Sigmoid colon (tissue), 4 donors: Measurements from ENCODE around the gene BCAR3.

Experiments used
- CTCF ChIP-seq, 4 experiments: fragments of 450-650 bp in 3 of 4; fragments of 200-600 bp in 1 of 4; IDR thresholded peaks; one replicate each; pipeline ENCODE4 v1.5.1; 2016 to 2019; ENCODE audit warnings: antibody characterized with exemption in 4 of 4, mild to moderate bottlenecking in 3 of 4, moderate library complexity in 2 of 4
- POLR2A ChIP-seq, 2 donors: fragments of 450-650 bp; IDR thresholded peaks; one replicate each; pipeline ENCODE4 v1.6.1; 2016; ENCODE audit warnings: antibody characterized with exemption in 2 of 2, mild to moderate bottlenecking in 2 of 2, moderate library complexity in 2 of 2
- POLR2AphosphoS5 ChIP-seq, 4 donors: sonication (generic); formaldehyde crosslinking; IDR thresholded peaks; one replicate each; pipeline ENCODE4 v1.6.1; 2017; ENCODE audit warnings: antibody characterized with exemption in 4 of 4

- TF ChIP-seq POLR2A (IDR thresholded peaks at IDR 0.05) (no peak), POLR2AphosphoS5 (IDR thresholded peaks at IDR 0.05) (no peak), CTCF (IDR thresholded peaks at IDR 0.05) (no peak)
These were observed 107.6 kb downstream of the BCAR3 start for GRCh38 chr1:93573940-93574469.
